Measurements from ENCODE around the gene FGD2. TPM values are rescaled to one million over a fixed set of nuclear protein-coding genes. Genes with fewer than 3 reads are reported as not detected.

FGD2 gene
- total and polyA plus RNA-seq, 2 of the 8 experiments (the other 6 are each of a cell fraction or from before 2014, with no cell fraction given) = 0.12 to 0.32 TPM

DNA sequence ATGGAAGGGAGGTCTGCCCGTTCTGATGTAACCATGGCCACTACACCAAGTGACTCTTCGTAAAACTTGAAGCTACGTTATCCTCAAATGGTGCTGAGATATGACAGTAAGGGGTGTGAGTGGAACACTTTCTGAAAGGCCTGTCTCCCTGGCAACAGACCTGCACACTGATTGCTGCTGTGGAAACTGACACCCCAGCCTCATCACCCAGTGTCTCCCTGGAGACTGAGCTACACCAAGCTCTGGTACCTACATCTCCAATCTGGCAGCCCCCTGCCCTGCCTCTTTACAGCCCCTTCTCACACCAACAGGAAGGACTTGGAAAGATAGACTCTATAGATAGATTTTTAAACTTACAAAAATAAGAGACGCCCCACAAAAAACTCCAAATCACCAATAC is 37.7 kb upstream of the FGD2 start (continued):
- TF ChIP-seq, protein P1, sequence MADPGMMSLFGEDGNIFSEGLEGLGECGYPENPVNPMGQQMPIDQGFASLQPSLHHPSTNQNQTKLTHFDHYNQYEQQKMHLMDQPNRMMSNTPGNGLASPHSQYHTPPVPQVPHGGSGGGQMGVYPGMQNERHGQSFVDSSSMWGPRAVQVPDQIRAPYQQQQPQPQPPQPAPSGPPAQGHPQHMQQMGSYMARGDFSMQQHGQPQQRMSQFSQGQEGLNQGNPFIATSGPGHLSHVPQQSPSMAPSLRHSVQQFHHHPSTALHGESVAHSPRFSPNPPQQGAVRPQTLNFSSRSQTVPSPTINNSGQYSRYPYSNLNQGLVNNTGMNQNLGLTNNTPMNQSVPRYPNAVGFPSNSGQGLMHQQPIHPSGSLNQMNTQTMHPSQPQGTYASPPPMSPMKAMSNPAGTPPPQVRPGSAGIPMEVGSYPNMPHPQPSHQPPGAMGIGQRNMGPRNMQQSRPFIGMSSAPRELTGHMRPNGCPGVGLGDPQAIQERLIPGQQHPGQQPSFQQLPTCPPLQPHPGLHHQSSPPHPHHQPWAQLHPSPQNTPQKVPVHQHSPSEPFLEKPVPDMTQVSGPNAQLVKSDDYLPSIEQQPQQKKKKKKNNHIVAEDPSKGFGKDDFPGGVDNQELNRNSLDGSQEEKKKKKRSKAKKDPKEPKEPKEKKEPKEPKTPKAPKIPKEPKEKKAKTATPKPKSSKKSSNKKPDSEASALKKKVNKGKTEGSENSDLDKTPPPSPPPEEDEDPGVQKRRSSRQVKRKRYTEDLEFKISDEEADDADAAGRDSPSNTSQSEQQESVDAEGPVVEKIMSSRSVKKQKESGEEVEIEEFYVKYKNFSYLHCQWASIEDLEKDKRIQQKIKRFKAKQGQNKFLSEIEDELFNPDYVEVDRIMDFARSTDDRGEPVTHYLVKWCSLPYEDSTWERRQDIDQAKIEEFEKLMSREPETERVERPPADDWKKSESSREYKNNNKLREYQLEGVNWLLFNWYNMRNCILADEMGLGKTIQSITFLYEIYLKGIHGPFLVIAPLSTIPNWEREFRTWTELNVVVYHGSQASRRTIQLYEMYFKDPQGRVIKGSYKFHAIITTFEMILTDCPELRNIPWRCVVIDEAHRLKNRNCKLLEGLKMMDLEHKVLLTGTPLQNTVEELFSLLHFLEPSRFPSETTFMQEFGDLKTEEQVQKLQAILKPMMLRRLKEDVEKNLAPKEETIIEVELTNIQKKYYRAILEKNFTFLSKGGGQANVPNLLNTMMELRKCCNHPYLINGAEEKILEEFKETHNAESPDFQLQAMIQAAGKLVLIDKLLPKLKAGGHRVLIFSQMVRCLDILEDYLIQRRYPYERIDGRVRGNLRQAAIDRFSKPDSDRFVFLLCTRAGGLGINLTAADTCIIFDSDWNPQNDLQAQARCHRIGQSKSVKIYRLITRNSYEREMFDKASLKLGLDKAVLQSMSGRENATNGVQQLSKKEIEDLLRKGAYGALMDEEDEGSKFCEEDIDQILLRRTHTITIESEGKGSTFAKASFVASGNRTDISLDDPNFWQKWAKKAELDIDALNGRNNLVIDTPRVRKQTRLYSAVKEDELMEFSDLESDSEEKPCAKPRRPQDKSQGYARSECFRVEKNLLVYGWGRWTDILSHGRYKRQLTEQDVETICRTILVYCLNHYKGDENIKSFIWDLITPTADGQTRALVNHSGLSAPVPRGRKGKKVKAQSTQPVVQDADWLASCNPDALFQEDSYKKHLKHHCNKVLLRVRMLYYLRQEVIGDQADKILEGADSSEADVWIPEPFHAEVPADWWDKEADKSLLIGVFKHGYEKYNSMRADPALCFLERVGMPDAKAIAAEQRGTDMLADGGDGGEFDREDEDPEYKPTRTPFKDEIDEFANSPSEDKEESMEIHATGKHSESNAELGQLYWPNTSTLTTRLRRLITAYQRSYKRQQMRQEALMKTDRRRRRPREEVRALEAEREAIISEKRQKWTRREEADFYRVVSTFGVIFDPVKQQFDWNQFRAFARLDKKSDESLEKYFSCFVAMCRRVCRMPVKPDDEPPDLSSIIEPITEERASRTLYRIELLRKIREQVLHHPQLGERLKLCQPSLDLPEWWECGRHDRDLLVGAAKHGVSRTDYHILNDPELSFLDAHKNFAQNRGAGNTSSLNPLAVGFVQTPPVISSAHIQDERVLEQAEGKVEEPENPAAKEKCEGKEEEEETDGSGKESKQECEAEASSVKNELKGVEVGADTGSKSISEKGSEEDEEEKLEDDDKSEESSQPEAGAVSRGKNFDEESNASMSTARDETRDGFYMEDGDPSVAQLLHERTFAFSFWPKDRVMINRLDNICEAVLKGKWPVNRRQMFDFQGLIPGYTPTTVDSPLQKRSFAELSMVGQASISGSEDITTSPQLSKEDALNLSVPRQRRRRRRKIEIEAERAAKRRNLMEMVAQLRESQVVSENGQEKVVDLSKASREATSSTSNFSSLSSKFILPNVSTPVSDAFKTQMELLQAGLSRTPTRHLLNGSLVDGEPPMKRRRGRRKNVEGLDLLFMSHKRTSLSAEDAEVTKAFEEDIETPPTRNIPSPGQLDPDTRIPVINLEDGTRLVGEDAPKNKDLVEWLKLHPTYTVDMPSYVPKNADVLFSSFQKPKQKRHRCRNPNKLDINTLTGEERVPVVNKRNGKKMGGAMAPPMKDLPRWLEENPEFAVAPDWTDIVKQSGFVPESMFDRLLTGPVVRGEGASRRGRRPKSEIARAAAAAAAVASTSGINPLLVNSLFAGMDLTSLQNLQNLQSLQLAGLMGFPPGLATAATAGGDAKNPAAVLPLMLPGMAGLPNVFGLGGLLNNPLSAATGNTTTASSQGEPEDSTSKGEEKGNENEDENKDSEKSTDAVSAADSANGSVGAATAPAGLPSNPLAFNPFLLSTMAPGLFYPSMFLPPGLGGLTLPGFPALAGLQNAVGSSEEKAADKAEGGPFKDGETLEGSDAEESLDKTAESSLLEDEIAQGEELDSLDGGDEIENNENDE (IDR thresholded peaks at IDR 0.05; ENCODE audit: insufficient replicate concordance, low read length) = no peak
- TF ChIP-seq SIN3A (conservative IDR thresholded peaks at IDR 0.05 in 1 of 2, IDR thresholded peaks at IDR 0.05 in 1 of 2; ENCODE audit: low read depth in 1 of 2, low read length in 2 of 2) (no peak), POLR2A (IDR thresholded peaks at IDR 0.05; ENCODE audit: control extremely low read depth in 1 of 2, low read depth in 2 of 2, low read length in 2 of 2) (no peak), BACH1 (IDR thresholded peaks at IDR 0.05; ENCODE audit: low read length) (no peak), HDAC6 (IDR thresholded peaks at IDR 0.05; ENCODE audit: low read depth, low read length) (no peak), NRF1 (IDR thresholded peaks at IDR 0.05; ENCODE audit: low read depth, low read length) (no peak), ZNF274 (IDR thresholded peaks at IDR 0.05; ENCODE audit: borderline replicate concordance, extremely low read depth, low read length) (no peak)

Measured in H1 (cell line).